CD4-positive, alpha-beta T cell treated with Interleukin-6 for 4 hours (primary cell): ENCODE measurements around the gene GSDMA.
A peak's percentile ranks its signal among the peaks of the same experiment; 100 is the strongest.

ENCODE experiments used
- DNase-seq: peaks from one replicate; pipeline ENCODE4 v3.0.0-alpha.2; 2020; ENCODE audit warnings: mixed read lengths

Gene GSDMA

DNA sequence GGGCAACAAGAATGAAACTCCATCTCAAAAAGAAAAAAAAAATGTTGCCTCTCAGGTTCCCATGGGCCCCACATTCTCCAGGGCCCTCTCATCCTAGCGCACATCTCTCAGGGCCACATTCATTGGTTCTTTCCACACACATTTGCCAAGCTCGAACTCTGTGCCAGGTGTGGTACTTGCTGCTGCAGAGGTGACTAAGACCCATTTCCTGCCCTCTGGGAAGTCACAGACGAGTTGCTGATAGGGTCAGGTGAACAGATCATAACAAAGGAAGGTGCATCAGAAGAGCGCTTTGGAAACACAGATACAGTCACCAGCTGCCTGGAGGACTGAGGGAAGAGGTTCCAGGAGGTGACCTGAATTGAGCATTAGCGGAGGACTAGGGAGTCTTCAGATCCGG is 1.0 kb downstream of the GSDMA start:
- peak; percentile 65 for DNase-seq

GRCh38 chr17:39965017-39965699 is 2.4 kb downstream of the GSDMA start:
- no peak for DNase-seq

DNA sequence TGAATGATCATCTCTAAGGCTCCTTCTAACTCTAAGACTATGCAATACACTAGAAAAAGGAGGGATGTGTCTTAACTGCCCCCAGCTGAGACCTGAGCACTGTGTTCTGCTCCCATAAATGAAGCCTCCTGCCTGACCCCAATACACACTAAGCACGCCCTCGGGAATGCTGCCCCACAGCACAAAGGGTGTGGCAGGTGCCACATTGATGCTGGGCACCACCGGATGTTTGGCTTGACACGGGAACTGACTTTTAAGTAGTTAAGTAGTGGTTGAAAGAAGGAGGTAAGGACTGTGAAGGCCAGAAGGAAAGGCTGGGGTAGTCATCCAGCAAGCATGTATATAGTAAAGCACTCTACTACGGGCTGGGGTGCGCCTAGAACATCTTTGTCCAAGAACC is 4.0 kb downstream of the GSDMA start:
- no peak for DNase-seq

DNA sequence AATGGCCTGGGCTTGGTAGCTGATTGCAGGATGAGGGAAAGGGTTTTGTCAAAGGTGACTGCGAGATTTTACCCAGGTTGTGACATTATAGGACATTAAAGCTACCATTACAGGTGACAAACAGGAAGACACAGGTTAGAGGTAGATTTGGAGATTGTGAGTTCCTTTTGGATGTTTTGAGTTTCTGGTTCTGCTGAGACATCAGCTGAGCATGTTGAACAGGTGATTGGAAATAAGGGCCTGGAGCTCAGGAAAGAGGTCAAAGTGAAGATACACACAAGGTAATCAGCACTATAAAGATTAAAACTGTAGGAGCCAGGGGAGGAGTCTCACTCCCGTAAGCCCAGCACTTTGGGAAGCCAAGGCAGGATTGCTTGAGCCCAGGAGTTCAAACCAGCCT is 6.0 kb downstream of the GSDMA start:
- no peak for DNase-seq

DNA sequence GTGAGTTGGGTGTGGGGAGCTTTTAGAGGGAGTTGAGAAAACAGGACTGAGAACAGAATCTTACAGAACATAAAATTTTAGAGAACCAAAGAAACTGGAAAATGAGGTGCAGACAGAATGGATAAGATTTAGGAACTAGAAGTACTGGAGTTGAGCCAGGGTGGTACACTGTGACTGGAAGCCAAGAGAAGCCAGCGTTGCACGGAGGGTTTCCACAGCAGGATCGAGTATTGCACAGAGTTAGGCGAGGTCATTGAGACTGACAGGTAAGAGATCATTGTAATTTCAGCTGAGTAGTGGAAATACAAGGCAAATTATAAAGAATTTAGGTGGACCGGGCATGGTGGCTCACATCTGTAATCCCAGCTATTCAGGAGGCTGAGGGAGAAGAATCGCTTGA is 6.6 kb downstream of the GSDMA start:
- DNase-seq: no peak

- DNase-seq: no peak
Measured at GRCh38 chr17:39970157-39970692, 7.4 kb downstream of the GSDMA start.

DNA sequence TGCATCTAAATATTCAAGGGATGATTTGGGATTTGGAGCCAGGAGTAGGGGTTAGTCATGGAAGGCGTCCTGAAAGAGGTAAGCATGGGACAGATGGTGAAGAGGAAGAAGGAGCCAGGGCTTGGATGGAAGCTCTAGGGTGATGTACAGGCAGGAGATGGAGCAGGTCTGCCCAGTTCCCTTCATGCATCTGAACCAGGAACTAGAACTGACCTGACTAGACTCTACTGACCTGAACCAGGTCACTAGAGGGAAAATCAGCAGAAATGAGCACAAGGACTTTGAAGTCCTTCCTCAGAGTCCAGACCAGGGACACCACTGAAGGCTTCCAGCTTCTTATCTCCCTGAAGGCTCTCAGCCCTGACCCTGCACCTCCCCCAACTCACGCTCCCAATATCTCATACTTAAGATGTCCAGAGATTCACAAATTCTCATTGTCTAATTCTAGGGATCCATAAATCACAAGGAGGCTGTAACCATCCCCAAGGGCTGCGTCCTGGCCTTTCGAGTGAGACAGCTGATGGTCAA is 8.3 kb downstream of the GSDMA start:
- no peak for DNase-seq

- no peak for DNase-seq
Measured at GRCh38 chr17:39972271-39972670, 9.5 kb downstream of the GSDMA start.

DNA sequence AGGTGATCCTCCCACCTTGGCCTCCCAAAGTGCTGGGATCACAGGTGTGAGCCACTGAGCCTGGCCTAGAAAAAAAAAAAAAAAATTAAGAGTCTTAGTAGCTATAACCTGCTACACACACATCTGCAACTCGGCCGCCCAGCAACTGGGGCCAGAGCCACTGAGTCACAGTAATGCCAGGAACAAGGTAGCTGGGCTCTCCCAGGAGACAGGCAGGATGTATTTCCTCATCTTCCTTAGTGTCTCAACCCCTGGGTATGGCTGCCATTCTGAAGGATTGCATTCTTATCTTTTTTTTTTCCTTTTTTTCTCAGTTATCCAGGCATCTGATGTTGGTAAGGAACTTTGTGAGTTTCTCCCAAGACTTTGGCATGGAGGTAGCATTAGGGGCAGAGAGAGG is 10.7 kb downstream of the GSDMA start:
- DNase-seq: no peak

DNA sequence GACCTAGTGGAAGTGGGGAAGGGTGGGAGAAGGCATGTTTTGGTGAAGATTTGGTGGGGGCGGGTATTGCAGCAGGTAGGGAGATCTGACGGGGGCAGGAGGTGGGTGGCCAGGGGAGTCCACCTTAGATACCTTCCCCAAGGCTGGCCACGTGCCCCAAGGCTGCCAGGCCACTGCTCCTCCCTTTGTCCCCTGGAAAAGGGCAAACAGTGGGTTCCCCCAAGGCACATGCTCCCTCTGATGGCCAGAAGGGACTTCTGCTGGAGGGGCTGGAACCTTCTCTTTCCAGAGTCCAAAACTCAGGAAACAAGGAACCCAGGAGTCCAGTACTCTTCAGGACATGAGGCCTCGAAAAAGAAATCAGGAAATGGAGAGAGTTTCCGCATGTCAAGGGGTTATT is 11.6 kb downstream of the GSDMA start:
- no peak for DNase-seq

DNA sequence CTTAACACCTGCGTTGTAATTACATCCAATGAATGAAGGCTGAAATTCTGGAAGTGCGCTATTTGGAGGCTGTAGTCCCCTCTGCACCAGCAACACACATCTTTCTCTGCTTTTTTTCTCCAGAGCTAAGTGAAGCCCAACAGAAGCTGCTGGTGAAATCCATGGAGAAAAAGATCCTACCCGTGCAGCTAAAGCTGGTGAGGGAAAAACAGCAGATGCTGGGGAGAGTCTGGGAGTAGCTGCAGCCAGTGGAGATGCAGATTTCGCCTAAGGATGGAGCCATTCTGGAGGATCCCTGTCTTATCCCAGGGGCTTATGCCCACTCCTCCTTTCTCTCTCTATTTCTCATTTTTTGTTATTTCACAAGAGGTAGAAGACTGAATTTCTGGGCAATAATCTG is 13.0 kb downstream of the GSDMA start:
- DNase-seq: no peak

GRCh38 chr17:39979016-39979670 is 16.3 kb downstream of the GSDMA start:
- DNase-seq: no peak

GRCh38 chr17:39979893-39980350 is 17.1 kb downstream of the GSDMA start:
- no peak for DNase-seq

DNA sequence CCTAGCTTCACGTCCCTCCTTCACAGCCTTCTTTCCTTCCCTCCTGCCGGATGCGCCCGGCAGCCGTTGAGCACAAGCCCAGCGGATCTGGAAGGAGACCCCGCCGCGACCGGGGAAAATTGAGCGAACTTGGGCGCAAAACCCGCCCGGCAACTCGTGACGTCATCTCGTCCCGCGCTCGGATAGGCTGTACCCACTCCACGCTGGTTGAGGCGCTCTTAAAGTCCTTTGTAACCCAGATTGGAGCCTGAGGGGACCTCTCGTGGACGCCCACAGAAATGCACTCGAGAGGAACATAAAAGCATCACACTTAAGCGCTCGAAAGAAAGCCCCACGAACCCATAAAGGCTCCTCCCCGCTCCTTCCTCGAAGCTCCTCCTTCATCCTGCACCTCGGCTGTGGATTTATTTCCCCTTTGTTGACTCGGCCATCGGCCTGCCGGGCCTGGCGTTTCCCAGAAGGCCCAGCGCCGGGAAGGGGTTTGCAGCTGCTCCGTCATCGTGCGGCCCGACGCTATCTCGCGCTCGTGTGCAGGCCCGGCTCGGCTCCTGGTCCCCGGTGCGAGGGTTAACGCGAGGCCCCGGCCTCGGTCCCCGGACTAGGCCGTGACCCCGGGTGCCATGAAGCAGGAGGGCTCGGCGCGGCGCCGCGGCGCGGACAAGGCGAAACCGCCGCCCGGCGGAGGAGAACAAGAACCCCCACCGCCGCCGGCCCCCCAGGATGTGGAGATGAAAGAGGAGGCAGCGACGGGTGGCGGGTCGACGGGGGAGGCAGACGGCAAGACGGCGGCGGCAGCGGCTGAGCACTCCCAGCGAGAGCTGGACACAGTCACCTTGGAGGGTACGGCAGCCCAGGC is 17.8 kb downstream of the GSDMA start, which contains the start of gene PSMD3:
Gene PSMD3 (plus strand): TSS at position 457 of the 856 bp plus-strand sequence. CDS start 164 bp downstream, at position 621.
- peak; percentile 98 for DNase-seq

DNA sequence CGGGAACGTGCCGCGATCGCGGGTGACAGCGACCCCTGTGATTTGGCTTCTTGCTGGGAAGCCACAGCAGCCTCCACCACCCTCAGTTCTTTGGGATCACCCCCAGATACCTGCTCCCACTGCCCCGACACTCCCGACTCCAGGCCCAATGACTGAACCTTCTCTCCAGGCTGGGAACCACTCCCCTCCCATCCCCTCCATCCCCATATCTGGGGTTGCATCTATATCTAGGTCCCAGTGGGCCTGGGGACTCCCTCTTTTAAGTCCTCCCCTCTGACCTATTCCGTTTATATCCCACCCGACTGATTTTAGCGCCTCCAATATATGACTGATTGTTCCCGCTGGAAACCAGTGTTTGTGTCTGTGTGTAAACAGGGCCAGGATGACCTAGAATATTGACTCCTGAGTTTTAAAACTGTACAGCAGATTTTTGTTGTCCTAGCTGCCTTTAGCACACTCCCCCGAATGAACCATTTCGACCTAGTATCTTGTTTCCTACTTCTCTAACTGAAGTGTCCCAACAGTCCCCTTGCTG is 18.5 kb downstream of the GSDMA start:
- DNase-seq: no peak

DNA sequence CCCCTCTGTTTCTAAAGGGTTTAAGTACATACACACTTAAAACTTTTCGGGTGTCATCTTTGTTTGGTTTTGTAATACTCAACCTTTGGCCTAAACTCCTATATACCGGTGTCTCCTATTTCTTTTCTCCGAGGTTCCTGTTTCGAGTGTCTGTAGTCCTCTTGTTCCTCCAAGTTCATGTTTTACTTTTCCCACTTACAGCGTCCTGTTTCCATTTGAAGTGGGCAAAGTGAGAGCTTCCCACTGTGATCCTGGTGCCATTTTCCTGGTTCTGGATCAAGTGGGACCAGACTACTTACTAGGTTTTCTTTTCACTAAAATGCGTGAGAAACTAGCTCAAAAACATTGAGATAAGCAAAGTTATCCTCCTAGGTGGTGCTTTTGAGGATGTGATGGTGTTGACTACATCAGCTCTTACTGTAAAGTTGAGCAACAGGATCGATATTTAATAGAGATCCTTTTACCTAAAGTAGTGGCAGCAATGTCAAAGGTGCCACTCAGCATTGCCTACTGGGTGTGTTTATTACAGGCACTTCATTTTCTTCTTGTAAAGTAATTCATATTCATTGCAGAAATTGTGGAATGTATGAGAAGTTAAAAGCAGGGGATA is 19.1 kb downstream of the GSDMA start:
- DNase-seq: no peak

GRCh38 chr17:39988206-39988810 is 25.5 kb downstream of the GSDMA start:
- no peak for DNase-seq

DNA sequence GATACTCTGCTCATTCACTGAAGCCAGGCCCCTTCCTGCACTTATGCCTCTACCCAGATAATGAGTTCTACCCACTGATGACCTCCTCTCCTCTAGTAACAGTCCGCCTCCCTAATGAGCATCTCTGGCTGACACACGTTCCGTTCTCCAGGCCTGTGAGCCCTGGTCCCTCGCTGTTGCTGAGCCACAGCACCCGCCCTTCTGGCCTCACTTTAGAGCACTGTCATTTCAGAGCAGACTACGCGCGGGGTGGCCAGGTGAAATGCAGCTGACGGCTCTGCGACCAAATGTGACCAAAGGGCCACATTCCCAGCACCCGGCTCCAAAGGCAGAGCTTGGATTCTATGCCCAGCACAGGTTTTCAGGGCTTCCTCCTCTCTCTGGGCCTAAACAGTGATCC is 31.6 kb downstream of the GSDMA start:
- no peak for DNase-seq

GRCh38 chr17:39995438-39995837 is 32.6 kb downstream of the GSDMA start:
- DNase-seq: no peak

- DNase-seq: no peak
Measured at GRCh38 chr17:39996162-39996561, 33.4 kb downstream of the GSDMA start.

- no peak for DNase-seq
Measured at GRCh38 chr17:39996800-39997199, 34.0 kb downstream of the GSDMA start.

DNA sequence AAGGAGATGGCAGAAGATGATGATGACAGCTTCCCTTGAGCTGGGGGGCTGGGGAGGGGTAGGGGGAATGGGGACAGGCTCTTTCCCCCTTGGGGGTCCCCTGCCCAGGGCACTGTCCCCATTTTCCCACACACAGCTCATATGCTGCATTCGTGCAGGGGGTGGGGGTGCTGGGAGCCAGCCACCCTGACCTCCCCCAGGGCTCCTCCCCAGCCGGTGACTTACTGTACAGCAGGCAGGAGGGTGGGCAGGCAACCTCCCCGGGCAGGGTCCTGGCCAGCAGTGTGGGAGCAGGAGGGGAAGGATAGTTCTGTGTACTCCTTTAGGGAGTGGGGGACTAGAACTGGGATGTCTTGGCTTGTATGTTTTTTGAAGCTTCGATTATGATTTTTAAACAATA is 34.7 kb downstream of the GSDMA start:
- no peak for DNase-seq
